Left ventricle myocardium inferior (tissue), 1 donor: ENCODE measurements around the gene CWC27. TPM values are rescaled to one million over a fixed set of nuclear protein-coding genes. Genes with fewer than 3 reads are reported as not detected.

ENCODE experiments used
- DNase-seq: peaks from one replicate; pipeline ENCODE4 v3.0.0-alpha.2; 2020
- H3K27ac ChIP-seq: fragments of 200-600 bp; replicated peaks from 2 replicates; pipeline ENCODE4 v1.8.0; 2021
- H3K27me3 ChIP-seq: fragments of 200-600 bp; 2 replicates; pipeline ENCODE4 v1.8.0; 2021; ENCODE audit warnings: low read depth
- H3K36me3 ChIP-seq: fragments of 200-600 bp; 2 replicates; pipeline ENCODE4 v1.8.0; 2021
- H3K4me1 ChIP-seq: fragments of 200-600 bp; 2 replicates; pipeline ENCODE4 v1.8.0; 2021
- H3K4me3 ChIP-seq: fragments of 200-600 bp; 2 replicates; pipeline ENCODE4 v1.8.0; 2021; ENCODE audit warnings: mild to moderate bottlenecking, moderate library complexity
- H3K9me3 ChIP-seq: fragments of 200-600 bp; replicated peaks from 2 replicates; pipeline ENCODE4 v1.8.0; 2021
- CTCF ChIP-seq: fragments of 200-600 bp; IDR thresholded peaks from 2 replicates; pipeline ENCODE4 v1.8.0; 2021; ENCODE audit warnings: antibody characterized with exemption, mild to moderate bottlenecking, borderline replicate concordance
- intact Hi-C: fragments of 100-400 bp; cut with micrococcal nuclease; formaldehyde crosslinking; loops from one replicate; pipeline ENCODE4 v1.11.0; 2022
- total RNA-seq: library from RNA; stranded (reverse); fragmentation: NEBNext Ultra II Directional; extraction: Animal tissue kit (Norgen Biotek cat#: 25700); gene quantifications from one replicate; pipeline ENCODE4 v1.2.1, GENCODE V29; 2021
- donor health status: DM: no; HTN: yes; CAD: no; lungs with severe emphysema.

Gene CWC27
- total RNA-seq, 1 donor from 2014 or later = 26.7 TPM

GRCh38 chr5:64836190-64836755 lies 67.5 kb downstream of the CWC27 start:
- Histone ChIP-seq H3K27ac (peak overlapping the region; percentile 66), H3K36me3 (peaks cover 9% of the 10 kb centered on the region), H3K4me1 (peaks cover 53% of the 10 kb centered on the region), H3K9me3 (no peaks in the 10 kb centered on the region), H3K4me3 (no peak overlapping the region), H3K27me3 (no peaks in the 10 kb centered on the region)
- no peak for DNase-seq
- no peak for TF ChIP-seq CTCF
- intact Hi-C loops = no loop called here

- peak overlapping the region; percentile 66 for H3K27ac ChIP-seq
- intact Hi-C loops = no loop called here
- DNase-seq = no peak
Observed at GRCh38 chr5:64836786-64837185, 68.1 kb downstream of the CWC27 start.

GRCh38 chr5:64838376-64838775 lies 69.6 kb downstream of the CWC27 start:
- H3K9me3 ChIP-seq = no peaks in the 10 kb centered on the region
- DNase-seq = no peak
- H3K27ac ChIP-seq = peak overlapping the region; percentile 66
- H3K4me1 ChIP-seq = peaks cover 52% of the 10 kb centered on the region
- no peak for TF ChIP-seq CTCF
- intact Hi-C loops = no loop called here
- H3K36me3 ChIP-seq = peaks cover 14% of the 10 kb centered on the region
- no peaks in the 10 kb centered on the region for H3K27me3 ChIP-seq
- H3K4me3 ChIP-seq = no peak overlapping the region

More at GRCh38 chr5:64836786-64837185, 68.1 kb downstream of the CWC27 start:
- no peak for TF ChIP-seq CTCF
- Histone ChIP-seq H3K9me3 (no peaks in the 10 kb centered on the region), H3K36me3 (peaks cover 14% of the 10 kb centered on the region), H3K4me1 (peaks cover 53% of the 10 kb centered on the region), H3K27me3 (no peaks in the 10 kb centered on the region), H3K4me3 (no peak overlapping the region)

GRCh38 chr5:64838803-64839202 lies 70.1 kb downstream of the CWC27 start:
- peaks cover 14% of the 10 kb centered on the region for H3K36me3 ChIP-seq
- no peak for TF ChIP-seq CTCF
- DNase-seq = no peak
- H3K27ac ChIP-seq = peak overlapping the region; percentile 66
- no peak overlapping the region for H3K4me3 ChIP-seq
- no peaks in the 10 kb centered on the region for H3K9me3 ChIP-seq
- peaks cover 47% of the 10 kb centered on the region for H3K4me1 ChIP-seq
- intact Hi-C loops = no loop called here
- H3K27me3 ChIP-seq = no peaks in the 10 kb centered on the region

GRCh38 chr5:64839936-64840335 lies 71.2 kb downstream of the CWC27 start:
- Histone ChIP-seq H3K9me3 (peaks cover 4% of the 10 kb centered on the region), H3K27me3 (no peaks in the 10 kb centered on the region), H3K36me3 (peaks cover 25% of the 10 kb centered on the region), H3K4me1 (peaks cover 36% of the 10 kb centered on the region), H3K27ac (peak overlapping the region; percentile 66), H3K4me3 (no peak overlapping the region)
- no peak for TF ChIP-seq CTCF
- intact Hi-C loops = no loop called here
- DNase-seq = no peak

GRCh38 chr5:64840958-64841357 lies 72.2 kb downstream of the CWC27 start:
- Histone ChIP-seq H3K4me3 (no peak overlapping the region), H3K27me3 (no peaks in the 10 kb centered on the region), H3K9me3 (peaks cover 14% of the 10 kb centered on the region), H3K4me1 (peaks cover 26% of the 10 kb centered on the region), H3K36me3 (peaks cover 35% of the 10 kb centered on the region), H3K27ac (no peak overlapping the region)
- TF ChIP-seq CTCF = no peak
- no peak for DNase-seq
- intact Hi-C loops = no loop called here
